ENCODE results near the gene INHBC. TPM values are rescaled to one million over a fixed set of nuclear protein-coding genes. Genes with fewer than 3 reads are reported as not detected.
A peak's percentile ranks its signal among the peaks of the same experiment; 100 is the strongest.

The INHBC gene
- not detected in 2 replicates for total RNA-seq

GRCh38 chr12:57434517-57435223, at the start of gene INHBC:
Gene INHBC, plus strand, starts transcription at chr12:57434784. Its CDS starts 103 bp downstream, at chr12:57434887.
- TF ChIP-seq, protein P1, sequence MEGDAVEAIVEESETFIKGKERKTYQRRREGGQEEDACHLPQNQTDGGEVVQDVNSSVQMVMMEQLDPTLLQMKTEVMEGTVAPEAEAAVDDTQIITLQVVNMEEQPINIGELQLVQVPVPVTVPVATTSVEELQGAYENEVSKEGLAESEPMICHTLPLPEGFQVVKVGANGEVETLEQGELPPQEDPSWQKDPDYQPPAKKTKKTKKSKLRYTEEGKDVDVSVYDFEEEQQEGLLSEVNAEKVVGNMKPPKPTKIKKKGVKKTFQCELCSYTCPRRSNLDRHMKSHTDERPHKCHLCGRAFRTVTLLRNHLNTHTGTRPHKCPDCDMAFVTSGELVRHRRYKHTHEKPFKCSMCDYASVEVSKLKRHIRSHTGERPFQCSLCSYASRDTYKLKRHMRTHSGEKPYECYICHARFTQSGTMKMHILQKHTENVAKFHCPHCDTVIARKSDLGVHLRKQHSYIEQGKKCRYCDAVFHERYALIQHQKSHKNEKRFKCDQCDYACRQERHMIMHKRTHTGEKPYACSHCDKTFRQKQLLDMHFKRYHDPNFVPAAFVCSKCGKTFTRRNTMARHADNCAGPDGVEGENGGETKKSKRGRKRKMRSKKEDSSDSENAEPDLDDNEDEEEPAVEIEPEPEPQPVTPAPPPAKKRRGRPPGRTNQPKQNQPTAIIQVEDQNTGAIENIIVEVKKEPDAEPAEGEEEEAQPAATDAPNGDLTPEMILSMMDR (IDR thresholded peaks at IDR 0.05; ENCODE audit: insufficient read depth, low read length, severe bottlenecking), result no peak
- H3K4me3 ChIP-seq (ENCODE audit: low read depth, low read length), result no peak within 1 kb of the TSS
- FAIRE-seq (no peak), DNase-seq (ENCODE audit: low read depth) (no peak)
- no peaks in the 10 kb centered on the region for H3K27me3 ChIP-seq (ENCODE audit: control insufficient read depth, insufficient read depth, low read length)
- no peaks in the 10 kb centered on the region for H3K36me3 ChIP-seq (ENCODE audit: control insufficient read depth, insufficient read depth, low read length)

DNA sequence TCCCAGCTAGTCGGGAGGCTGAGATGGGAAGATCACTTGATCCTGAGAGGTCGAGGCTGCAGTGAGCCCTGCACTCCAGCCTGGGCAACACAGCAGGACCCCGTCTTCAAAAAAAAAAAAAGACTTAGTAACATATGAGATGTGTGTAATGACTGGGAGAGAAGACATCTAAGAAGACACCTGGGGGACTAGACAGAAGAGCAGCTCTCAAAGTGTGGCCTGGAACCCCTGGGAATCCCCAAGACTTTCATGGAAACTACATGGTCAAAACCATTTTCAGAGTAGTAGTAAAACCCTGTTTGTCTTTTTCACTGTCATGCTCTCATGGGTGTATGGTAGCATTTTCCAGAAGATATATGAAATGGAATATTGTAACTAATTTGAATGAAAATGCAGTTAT, 49.0 kb upstream of the INHBC start:
- Histone ChIP-seq H3K27me3 (ENCODE audit: control insufficient read depth, insufficient read depth, low read length) (no peaks in the 10 kb centered on the region), H3K36me3 (ENCODE audit: control insufficient read depth, insufficient read depth, low read length) (no peaks in the 10 kb centered on the region), H3K4me3 (ENCODE audit: low read depth, low read length) (no peak overlapping the region)
- TF ChIP-seq, protein P1 (IDR thresholded peaks at IDR 0.05; ENCODE audit: insufficient read depth, low read length, severe bottlenecking), result no peak
- no peak for DNase-seq (ENCODE audit: low read depth)
- FAIRE-seq, result no peak

- TF ChIP-seq, protein P1 (IDR thresholded peaks at IDR 0.05; ENCODE audit: insufficient read depth, low read length, severe bottlenecking), result no peak
- Histone ChIP-seq H3K27me3 (ENCODE audit: control insufficient read depth, insufficient read depth, low read length) (no peaks in the 10 kb centered on the region), H3K36me3 (ENCODE audit: control insufficient read depth, insufficient read depth, low read length) (no peaks in the 10 kb centered on the region), H3K4me3 (ENCODE audit: low read depth, low read length) (no peak overlapping the region)
- DNase-seq (ENCODE audit: low read depth), result no peak
- no peak for FAIRE-seq
Observed at GRCh38 chr12:57386187-57386720, 48.3 kb upstream of the INHBC start.

DNA sequence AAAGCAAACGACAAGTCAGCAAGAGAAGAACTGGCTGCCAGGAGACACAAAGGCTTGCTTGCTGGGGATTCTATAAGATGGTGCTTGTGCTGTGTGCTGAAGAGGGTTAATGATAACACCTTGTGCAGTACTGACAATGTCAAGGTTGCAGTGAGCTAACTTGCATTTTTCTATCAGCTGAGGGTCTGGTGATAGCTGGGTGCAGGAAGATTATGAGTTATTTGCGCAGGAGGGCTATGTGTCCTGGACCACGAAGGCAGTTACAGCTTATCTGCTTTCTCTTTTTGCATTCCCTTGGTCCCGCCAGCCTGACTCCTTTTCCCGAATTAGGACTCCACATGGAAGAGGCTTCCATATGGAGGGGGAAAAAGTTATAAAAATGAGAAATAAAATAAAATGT, 46.2 kb upstream of the INHBC start:
- FAIRE-seq, result no peak
- no peaks in the 10 kb centered on the region for H3K27me3 ChIP-seq (ENCODE audit: control insufficient read depth, insufficient read depth, low read length)
- DNase-seq (ENCODE audit: low read depth), result no peak
- no peak overlapping the region for H3K4me3 ChIP-seq (ENCODE audit: low read depth, low read length)
- TF ChIP-seq, protein P1 (IDR thresholded peaks at IDR 0.05; ENCODE audit: insufficient read depth, low read length, severe bottlenecking), result no peak
- peaks cover 1% of the 10 kb centered on the region for H3K36me3 ChIP-seq (ENCODE audit: control insufficient read depth, insufficient read depth, low read length)

DNA sequence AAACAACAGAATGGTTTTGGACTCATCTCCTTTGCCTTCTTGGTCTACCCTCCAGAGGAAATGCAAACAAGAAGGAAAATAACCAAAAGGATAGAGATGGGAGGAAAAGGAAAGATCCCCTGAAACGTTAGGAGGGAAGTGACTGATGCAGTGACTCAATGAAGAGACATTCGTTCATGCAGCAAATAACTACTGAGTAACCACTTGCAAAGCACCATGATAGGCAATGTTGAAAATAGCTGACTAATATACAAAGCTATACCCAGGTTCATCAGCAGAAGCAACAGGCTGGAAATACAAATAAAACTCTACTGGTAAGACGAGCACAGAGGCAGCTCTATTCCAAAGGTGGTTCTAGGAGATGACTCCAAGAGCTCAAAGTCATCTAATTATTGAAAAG, 45.6 kb upstream of the INHBC start:
- H3K27me3 ChIP-seq (ENCODE audit: control insufficient read depth, insufficient read depth, low read length), result no peaks in the 10 kb centered on the region
- no peak for FAIRE-seq
- DNase-seq (ENCODE audit: low read depth), result peak; percentile 94
- TF ChIP-seq, protein P1 (IDR thresholded peaks at IDR 0.05; ENCODE audit: insufficient read depth, low read length, severe bottlenecking), result no peak
- H3K36me3 ChIP-seq (ENCODE audit: control insufficient read depth, insufficient read depth, low read length), result peaks cover 1% of the 10 kb centered on the region
- H3K4me3 ChIP-seq (ENCODE audit: low read depth, low read length), result no peak overlapping the region

All from bronchial epithelial cell (primary cell).